PFSK-1 (cell line): Measurements from ENCODE around the gene TMEM238.

Source experiments
- POLR2AphosphoS5 ChIP-seq: IDR thresholded peaks from 2 replicates; pipeline ENCODE4 v1.6.1; 2012; ENCODE audit warnings: low read depth, mild to moderate bottlenecking, control low read depth, low read length, moderate library complexity
- REST ChIP-seq, 2 experiments: IDR thresholded peaks; 2 replicates each; pipeline versions ENCODE4 v1.6.1 to v1.8.0; 2011 to 2012; ENCODE audit warnings: low read depth in 2 of 2, low read length in 2 of 2, control low read depth in 1 of 2, inconsistent platforms in 1 of 2, mild to moderate bottlenecking in 1 of 2, moderate library complexity in 1 of 2; ENCODE audit not compliant: insufficient read depth in 1 of 2

GRCh38 chr19:55410168-55410567, 26.1 kb upstream of the TMEM238 start:
- no peak for TF ChIP-seq POLR2AphosphoS5
- no peak for TF ChIP-seq REST (IDR thresholded peaks at IDR 0.05; ENCODE audit: insufficient read depth in 1 of 2, low read depth in 2 of 2, low read length in 2 of 2)
